ENCODE data around the gene TBL3. TPM values are rescaled to one million over a fixed set of nuclear protein-coding genes. Genes with fewer than 3 reads are reported as not detected.

The TBL3 gene
- total RNA-seq, 1 experiment from 2014 or later, result 51.3 TPM

- Histone ChIP-seq H3K79me2 (ENCODE audit: low read depth) (no peaks in the 10 kb centered on the region), H2AFZ (peak overlapping the region; percentile 94), H3K4me1 (replicated peaks; ENCODE audit: insufficient read depth) (peaks cover under 1% of the 10 kb centered on the region; the same call in 1 of the 2 replicates), H3F3A (ENCODE audit: insufficient read depth, low read depth) (no peaks in the 10 kb centered on the region; the same call in 1 of the 2 replicates), H3K36me3 (ENCODE audit: low read depth) (no peaks in the 10 kb centered on the region), H3K9me3 (ENCODE audit: insufficient read depth, low read depth) (no peaks in the 10 kb centered on the region), H3K27ac (no peak overlapping the region), H3K27me3 (ENCODE audit: insufficient read depth, low read depth) (no peaks in the 10 kb centered on the region), H3K9me2 (ENCODE audit: insufficient read depth) (no peaks in the 10 kb centered on the region), H3K4me3 (peak overlapping the region; percentile 67), H3K4me2 (peak overlapping the region; percentile 66), H4K20me1 (ENCODE audit: insufficient read depth) (no peaks in the 10 kb centered on the region)
- intact Hi-C loops (cut with micrococcal nuclease; ENCODE audit: unreplicated experiment), result loop anchor here (1.0 to 2.0 kb wide), 2 partner anchors 59 to 63 kb away; no protein-coding TSS in a partner anchor
- ChIA-PET CTCF (interaction anchor here (0.5 to 1.0 kb wide), 8 partner anchors 26 to 225 kb away, joined by 3 to 8 read pairs (median 4); partner anchors contain the start of gene TRAF7), POLR2A (ENCODE audit: unreplicated experiment) (interaction anchor here (0.6 kb wide), 1 partner anchor 28 kb away, joined by 9 read pairs; no protein-coding TSS in a partner anchor)
- BruUV-seq (replicated peaks), result no TSS peak
- peak; percentile 50 to 94 for DNase-seq
- TF ChIP-seq, protein P1, sequence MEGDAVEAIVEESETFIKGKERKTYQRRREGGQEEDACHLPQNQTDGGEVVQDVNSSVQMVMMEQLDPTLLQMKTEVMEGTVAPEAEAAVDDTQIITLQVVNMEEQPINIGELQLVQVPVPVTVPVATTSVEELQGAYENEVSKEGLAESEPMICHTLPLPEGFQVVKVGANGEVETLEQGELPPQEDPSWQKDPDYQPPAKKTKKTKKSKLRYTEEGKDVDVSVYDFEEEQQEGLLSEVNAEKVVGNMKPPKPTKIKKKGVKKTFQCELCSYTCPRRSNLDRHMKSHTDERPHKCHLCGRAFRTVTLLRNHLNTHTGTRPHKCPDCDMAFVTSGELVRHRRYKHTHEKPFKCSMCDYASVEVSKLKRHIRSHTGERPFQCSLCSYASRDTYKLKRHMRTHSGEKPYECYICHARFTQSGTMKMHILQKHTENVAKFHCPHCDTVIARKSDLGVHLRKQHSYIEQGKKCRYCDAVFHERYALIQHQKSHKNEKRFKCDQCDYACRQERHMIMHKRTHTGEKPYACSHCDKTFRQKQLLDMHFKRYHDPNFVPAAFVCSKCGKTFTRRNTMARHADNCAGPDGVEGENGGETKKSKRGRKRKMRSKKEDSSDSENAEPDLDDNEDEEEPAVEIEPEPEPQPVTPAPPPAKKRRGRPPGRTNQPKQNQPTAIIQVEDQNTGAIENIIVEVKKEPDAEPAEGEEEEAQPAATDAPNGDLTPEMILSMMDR (conservative IDR thresholded peaks at IDR 0.05), result peak; percentile 87; the same call in 1 of the 2 replicates
- TF ChIP-seq EZH2 (IDR thresholded peaks at IDR 0.05; ENCODE audit: low read depth), result no peak
These were observed 42.1 kb upstream of the TBL3 start for GRCh38 chr16:1929578-1930337.

GRCh38 chr16:1930338-1930720 is 41.5 kb upstream of the TBL3 start:
- Histone ChIP-seq H4K20me1 (ENCODE audit: insufficient read depth) (no peaks in the 10 kb centered on the region), H3K36me3 (ENCODE audit: low read depth) (no peaks in the 10 kb centered on the region), H3F3A (ENCODE audit: insufficient read depth, low read depth) (peaks cover 6% of the 10 kb centered on the region; the same call in 1 of the 2 replicates), H3K4me3 (no peak overlapping the region), H3K79me2 (ENCODE audit: low read depth) (no peaks in the 10 kb centered on the region), H3K9me3 (ENCODE audit: insufficient read depth, low read depth) (no peaks in the 10 kb centered on the region), H2AFZ (peak overlapping the region; percentile 87; the same call in 1 of the 2 replicates), H3K4me2 (no peak overlapping the region), H3K27me3 (ENCODE audit: insufficient read depth, low read depth) (no peaks in the 10 kb centered on the region), H3K27ac (no peak overlapping the region), H3K9me2 (ENCODE audit: insufficient read depth) (no peaks in the 10 kb centered on the region), H3K4me1 (replicated peaks; ENCODE audit: insufficient read depth) (peaks cover 7% of the 10 kb centered on the region)
- ChIA-PET CTCF (interaction anchor here (0.6 kb wide), 1 partner anchor 224 kb away, joined by 3 read pairs; no protein-coding TSS in a partner anchor), POLR2A (ENCODE audit: unreplicated experiment) (no interaction called here)
- BruUV-seq (replicated peaks), result no TSS peak
- intact Hi-C loops (cut with micrococcal nuclease; ENCODE audit: unreplicated experiment), result no loop called here
- TF ChIP-seq EZH2 (IDR thresholded peaks at IDR 0.05; ENCODE audit: low read depth), result no peak
- TF ChIP-seq, protein P1 (conservative IDR thresholded peaks at IDR 0.05), result no peak
- no peak for DNase-seq

DNA sequence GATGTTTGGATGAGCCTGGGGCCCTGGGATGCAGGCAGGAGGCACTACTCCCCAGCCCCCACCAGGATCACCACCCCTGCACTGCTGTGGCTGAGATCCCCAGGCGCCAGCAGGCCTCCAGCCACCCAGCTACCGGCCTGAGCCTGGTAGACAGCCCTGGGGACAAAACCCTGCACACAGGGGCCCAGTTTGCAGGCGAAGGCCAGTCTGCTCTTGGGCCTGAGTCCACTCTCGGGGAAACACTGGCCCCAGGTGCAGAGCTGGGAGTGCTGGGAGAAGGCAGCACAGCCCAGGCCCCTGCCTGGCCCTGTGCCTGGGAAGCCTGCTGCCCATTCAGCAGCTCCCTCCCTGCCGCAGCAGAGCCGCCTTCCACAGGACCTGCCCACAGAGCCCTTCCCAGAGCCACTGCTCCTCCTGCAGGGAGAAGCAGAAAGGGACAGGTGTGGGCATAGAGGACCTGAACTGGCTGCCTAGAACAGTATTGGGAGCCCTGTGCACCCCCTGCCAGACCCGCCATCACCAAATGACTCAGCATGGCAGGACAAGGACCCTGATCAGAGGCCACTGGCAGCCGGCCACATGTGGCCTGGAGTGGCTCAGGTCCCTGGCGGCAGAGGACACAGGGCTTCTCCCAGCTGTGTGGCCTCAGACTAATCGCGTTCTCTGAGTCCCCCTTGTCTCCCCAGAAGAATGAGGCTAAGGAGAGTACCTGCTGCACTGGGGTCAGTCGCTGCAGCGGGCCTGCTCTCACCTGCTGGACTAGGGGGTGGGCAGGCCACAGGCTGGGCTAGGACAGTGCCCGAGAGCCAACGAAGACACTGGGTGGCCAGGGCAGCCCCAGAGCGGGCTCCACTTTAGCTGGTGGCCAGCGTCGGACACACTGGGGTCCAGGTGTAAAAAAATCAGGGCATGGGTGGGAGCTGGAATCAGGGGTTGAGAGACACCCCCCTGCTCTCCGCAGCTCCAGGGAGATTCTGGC is 39.5 kb upstream of the TBL3 start:
- no peak overlapping the region for H2AFZ ChIP-seq
- H3K27ac ChIP-seq, result no peak overlapping the region

More for the DNA sequence above, 39.5 kb upstream of the TBL3 start:
- H4K20me1 ChIP-seq (ENCODE audit: insufficient read depth), result no peaks in the 10 kb centered on the region
- no peaks in the 10 kb centered on the region for H3K9me2 ChIP-seq (ENCODE audit: insufficient read depth)
- H3K9me3 ChIP-seq (ENCODE audit: insufficient read depth, low read depth), result no peaks in the 10 kb centered on the region
- no peaks in the 10 kb centered on the region for H3K27me3 ChIP-seq (ENCODE audit: insufficient read depth, low read depth)
- H3F3A ChIP-seq (ENCODE audit: insufficient read depth, low read depth), result peaks cover 20% of the 10 kb centered on the region
- no peak overlapping the region for H3K4me2 ChIP-seq
- peaks cover 15% of the 10 kb centered on the region for H3K4me1 ChIP-seq (replicated peaks; ENCODE audit: insufficient read depth)
- intact Hi-C loops (cut with micrococcal nuclease; ENCODE audit: unreplicated experiment), result no loop called here
- H3K36me3 ChIP-seq (ENCODE audit: low read depth), result no peaks in the 10 kb centered on the region
- no peaks in the 10 kb centered on the region for H3K79me2 ChIP-seq (ENCODE audit: low read depth)
- peak in 1 of 2 experiments; percentile 68 for DNase-seq
- no TSS peak for BruUV-seq (replicated peaks)
- ChIA-PET CTCF (no interaction called here), POLR2A (ENCODE audit: unreplicated experiment) (interaction anchor here (0.6 kb wide), 1 partner anchor 89 kb away, joined by 20 read pairs; no protein-coding TSS in a partner anchor)
- no peak overlapping the region for H3K4me3 ChIP-seq
- TF ChIP-seq EZH2 (IDR thresholded peaks at IDR 0.05; ENCODE audit: low read depth), result no peak
- TF ChIP-seq, protein P1 (conservative IDR thresholded peaks at IDR 0.05), result no peak; the same call in 1 of the 2 replicates
